CD4-positive, alpha-beta T cell treated with Interleukin-15 for 4 hours (primary cell): ENCODE results near the gene UGT8.
"Not testable (repeated sequence)": the region's sequence is repeated elsewhere in the genome, so short reads cannot be mapped to it uniquely, and the experiment has no call there.

Source experiments
- DNase-seq: peaks from one replicate; pipeline ENCODE4 v3.0.0-alpha.2; 2020; ENCODE audit warnings: low spot score

The UGT8 gene

GRCh38 chr4:114606245-114606644, 7.6 kb downstream of the UGT8 start:
- no peak for DNase-seq

- DNase-seq = no peak
Observed at GRCh38 chr4:114607056-114607455, 8.4 kb downstream of the UGT8 start.

GRCh38 chr4:114613560-114613959, 15.0 kb downstream of the UGT8 start:
- DNase-seq = no peak

GRCh38 chr4:114615435-114615834, 16.8 kb downstream of the UGT8 start:
- DNase-seq = no peak

GRCh38 chr4:114616036-114616435, 17.4 kb downstream of the UGT8 start:
- DNase-seq = not testable (repeated sequence)

- no peak for DNase-seq
Observed at GRCh38 chr4:114626196-114626595, 27.6 kb downstream of the UGT8 start.

GRCh38 chr4:114636192-114636935, 37.8 kb downstream of the UGT8 start:
- DNase-seq = no peak

GRCh38 chr4:114642173-114642780, 43.7 kb downstream of the UGT8 start:
- no peak for DNase-seq

- no peak for DNase-seq
Observed at GRCh38 chr4:114649908-114650307, 51.3 kb downstream of the UGT8 start.

GRCh38 chr4:114653675-114654074, 55.1 kb downstream of the UGT8 start:
- DNase-seq = no peak

- no peak for DNase-seq
Observed at GRCh38 chr4:114654592-114654991, 56.0 kb downstream of the UGT8 start.

- DNase-seq = no peak
Observed at GRCh38 chr4:114658179-114658578, 59.6 kb downstream of the UGT8 start.

GRCh38 chr4:114658776-114659175, 60.2 kb downstream of the UGT8 start:
- DNase-seq = no peak

- DNase-seq = peak; percentile 30
Observed at GRCh38 chr4:114659386-114660008, 60.9 kb downstream of the UGT8 start.

GRCh38 chr4:114663083-114663482, 64.5 kb downstream of the UGT8 start:
- DNase-seq = no peak

- DNase-seq = no peak
Observed at GRCh38 chr4:114668577-114668976, 70.0 kb downstream of the UGT8 start.

GRCh38 chr4:114670733-114671132, 72.1 kb downstream of the UGT8 start:
- not testable (repeated sequence) for DNase-seq

- no peak for DNase-seq
Observed at GRCh38 chr4:114673306-114673705, 74.7 kb downstream of the UGT8 start.

- DNase-seq = no peak
Observed at GRCh38 chr4:114674080-114674479, 75.5 kb downstream of the UGT8 start.

- DNase-seq = no peak
Observed at GRCh38 chr4:114677346-114677979, 78.9 kb downstream of the UGT8 start.

- no peak for DNase-seq
Observed at GRCh38 chr4:114684462-114684861, 85.9 kb downstream of the UGT8 start.

GRCh38 chr4:114688059-114688458, 89.5 kb downstream of the UGT8 start:
- no peak for DNase-seq

GRCh38 chr4:114690571-114690970, 92.0 kb downstream of the UGT8 start:
- DNase-seq = no peak
